ENCODE data around the gene TNS4.

The TNS4 gene

GRCh38 chr17:40471846-40472732 lies 29.3 kb downstream of the TNS4 start:
- DNase-seq, result no peak

DNA sequence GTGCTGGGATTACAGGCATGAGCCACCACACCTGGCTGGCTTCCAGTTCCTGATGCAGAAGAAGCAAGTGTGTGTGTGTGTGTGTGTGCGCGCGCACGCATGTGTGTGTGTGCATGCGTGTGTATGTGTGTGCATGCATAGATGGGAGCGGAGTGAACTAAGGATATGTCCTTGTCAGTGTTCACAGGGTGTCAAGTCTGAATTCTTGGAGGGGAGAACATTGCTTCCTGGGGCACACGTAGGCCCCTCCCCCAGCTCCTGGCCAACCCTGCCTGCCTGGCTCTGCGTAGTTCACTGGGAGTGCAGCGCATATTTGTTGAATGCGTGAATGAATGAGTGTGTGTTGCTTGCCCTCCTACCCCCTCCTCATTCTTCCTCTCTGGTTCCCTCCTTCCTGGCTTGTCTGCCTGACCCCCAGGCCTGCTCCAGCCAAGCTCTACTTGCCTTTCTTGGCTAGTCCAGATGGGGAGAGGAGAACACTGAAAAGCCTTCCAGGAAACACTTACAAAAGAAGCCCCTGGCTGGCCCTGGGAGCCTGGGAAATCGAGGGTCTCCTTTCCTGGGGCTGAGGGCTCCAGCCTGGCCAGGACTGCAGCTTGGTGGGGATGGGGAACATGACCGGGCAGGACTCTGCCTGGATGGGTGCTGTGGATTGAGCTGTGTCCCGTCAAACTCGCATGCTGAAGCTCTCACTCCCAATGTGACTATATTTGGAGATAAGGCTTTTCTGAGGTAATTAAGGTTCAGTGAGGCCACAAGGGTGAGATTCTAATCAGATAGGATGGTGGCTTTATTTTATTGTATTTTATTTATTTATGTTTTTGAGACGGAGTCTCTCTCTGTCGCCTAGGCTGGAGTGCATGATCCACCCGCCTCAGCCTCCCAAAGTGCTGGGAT lies 30.2 kb downstream of the TNS4 start:
- DNase-seq, result no peak

DNA sequence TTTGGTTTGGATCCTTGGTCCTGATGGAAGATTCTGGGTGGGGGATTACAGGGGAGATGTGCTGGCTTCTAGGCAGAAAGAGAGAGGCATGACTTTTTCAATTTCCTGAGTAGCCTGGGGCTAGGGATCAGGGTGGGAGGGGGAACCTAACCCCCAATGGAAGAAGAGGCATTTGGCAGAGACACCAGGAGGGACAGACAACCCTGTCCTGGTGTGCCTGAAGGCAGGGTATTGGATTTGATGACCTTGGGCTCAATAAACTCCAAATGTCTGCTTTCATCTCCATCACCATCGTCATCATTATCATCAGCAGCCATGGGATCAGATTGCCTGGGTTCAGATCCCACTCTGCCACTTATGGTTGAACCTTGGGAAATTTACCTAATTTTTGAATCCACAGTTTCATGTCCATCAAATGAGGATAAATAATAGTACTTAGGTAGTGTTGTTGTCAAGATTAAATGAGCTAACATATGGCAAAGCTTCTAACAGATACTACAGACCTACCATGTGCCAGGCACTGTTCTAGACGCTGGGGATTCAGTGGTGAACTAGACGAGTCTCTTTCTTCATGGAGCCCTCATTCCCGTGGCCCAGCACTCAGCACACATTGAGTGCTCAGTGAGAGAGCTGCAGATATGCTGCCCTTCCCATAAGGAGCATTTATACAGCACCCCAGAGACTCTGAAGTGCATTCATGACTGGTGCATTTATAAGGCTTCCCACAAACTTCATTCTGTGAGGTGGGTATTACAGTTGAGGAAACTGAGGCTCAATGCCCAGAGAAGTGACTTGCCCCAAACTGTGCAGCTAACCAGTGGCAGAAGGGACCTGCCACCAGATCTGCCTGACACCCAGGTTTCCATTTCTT lies 31.4 kb downstream of the TNS4 start:
- DNase-seq, result no peak

- DNase-seq, result no peak
Observed at GRCh38 chr17:40468560-40468959, 32.9 kb downstream of the TNS4 start.

DNA sequence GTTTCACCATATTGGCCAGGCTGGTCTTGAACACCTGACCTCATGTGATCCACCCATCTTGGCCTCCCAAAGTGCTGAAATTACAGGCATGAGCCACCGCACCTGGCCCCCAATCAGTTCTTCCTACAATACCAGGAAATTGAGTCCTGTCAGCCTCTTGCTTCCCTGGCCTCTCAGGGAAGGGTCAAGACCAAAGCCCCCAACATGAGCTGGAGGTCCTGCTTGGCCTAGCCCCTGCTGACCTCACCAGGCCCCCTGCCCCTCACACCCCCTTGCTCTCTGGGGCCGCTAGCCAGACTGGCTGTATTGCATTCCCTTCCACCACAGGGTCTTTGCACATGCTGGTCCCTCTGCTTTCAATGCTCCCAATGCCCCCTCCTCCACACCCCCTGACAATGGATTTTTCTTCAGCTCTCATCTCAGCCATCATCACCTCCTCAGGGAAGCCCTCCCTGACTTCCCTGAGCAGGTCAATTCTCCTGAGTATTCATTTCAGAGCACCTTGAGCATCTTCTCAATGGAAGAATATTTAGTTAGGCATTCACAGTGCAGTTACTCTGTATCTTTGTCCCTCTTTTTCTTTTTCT lies 34.0 kb downstream of the TNS4 start:
- DNase-seq, result no peak

DNA sequence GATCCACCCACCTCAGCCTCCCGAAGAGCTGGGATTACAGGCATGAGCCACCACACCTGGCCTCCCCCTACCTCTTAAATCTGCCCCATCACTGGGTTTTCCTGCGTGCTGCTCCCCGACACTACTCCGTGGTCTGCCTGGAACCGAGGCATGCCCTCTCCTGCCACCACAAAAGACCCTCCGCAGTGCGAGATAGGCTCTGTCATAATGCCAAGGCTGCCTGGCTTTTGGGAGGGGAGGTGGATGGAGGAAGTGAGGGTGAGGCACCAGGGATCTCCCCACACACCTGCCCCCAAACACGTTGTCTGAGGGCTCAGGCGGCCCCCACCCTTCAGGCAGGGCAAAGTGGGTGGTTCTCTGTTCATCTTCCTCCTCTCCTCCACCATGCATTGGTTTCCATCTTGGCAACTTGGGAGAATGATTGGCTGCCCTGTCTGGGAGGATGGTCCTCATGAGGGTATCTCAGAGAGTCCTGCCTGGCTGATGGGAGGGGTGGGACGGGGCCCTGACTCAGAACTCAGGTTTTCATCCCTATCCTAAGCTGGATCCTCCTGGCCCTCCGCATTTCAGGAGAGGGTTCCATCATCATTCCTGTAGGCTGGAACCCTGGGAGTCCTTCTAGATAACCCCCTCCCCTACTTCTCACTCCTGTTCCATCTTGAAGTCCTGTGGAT lies 35.0 kb downstream of the TNS4 start:
- DNase-seq, result no peak

DNA sequence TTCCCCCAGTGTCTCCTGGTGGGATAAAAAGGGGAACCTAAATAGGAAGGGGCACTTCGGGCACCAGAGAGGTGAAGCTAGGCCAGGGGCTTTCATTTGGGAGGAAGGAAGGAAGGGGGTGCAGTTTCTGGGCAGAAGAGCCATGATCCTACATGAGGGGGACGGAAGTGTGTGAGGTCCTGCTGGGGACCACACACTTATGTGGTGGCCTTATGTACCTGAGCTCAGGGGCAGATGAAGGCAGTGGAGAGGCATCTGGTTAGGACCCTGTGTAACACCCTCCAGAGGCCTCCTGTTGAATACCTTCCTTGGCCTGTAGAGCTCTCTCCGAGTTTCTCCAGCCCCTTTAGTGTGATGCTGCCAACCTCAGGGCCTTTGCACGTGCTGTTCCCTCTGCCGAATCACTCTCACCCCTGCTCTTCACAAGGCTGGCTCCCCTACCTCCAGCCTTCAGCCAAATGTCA lies 37.0 kb downstream of the TNS4 start:
- DNase-seq, result no peak

GRCh38 chr17:40463122-40463550 lies 38.3 kb downstream of the TNS4 start:
- no peak for DNase-seq

- DNase-seq, result no peak
Observed at GRCh38 chr17:40462343-40463121, 38.9 kb downstream of the TNS4 start.

DNA sequence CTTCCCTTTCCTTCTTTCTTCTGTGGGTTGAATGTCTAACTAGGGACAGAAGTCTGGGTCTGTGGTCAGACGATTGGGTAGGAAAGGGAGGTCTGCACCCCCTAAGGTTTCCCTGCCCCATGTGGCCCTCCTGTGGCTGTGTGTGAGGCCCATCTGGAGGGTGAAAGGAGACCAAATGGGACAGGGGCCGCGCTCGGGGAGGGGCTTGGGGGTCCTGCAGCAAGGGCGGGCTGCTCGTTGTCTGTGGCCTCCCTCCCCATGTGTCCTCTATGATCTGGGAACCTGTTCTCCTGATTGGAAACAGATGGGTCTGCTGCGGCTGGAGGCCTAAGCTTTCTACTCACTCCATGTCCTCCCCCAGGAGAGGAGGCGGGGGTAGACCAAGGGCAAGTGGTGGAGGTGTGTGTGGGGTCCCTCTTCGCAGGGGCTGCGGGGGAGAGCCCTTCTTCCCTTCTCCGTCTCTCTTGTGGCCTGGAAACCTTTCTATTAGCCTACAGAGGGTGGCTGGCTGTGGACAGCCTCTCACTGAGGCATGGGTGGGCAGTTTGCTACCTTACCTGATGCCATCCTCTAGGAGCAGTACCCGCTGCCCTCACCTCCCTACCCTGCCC lies 39.6 kb downstream of the TNS4 start:
- no peak for DNase-seq

DNA sequence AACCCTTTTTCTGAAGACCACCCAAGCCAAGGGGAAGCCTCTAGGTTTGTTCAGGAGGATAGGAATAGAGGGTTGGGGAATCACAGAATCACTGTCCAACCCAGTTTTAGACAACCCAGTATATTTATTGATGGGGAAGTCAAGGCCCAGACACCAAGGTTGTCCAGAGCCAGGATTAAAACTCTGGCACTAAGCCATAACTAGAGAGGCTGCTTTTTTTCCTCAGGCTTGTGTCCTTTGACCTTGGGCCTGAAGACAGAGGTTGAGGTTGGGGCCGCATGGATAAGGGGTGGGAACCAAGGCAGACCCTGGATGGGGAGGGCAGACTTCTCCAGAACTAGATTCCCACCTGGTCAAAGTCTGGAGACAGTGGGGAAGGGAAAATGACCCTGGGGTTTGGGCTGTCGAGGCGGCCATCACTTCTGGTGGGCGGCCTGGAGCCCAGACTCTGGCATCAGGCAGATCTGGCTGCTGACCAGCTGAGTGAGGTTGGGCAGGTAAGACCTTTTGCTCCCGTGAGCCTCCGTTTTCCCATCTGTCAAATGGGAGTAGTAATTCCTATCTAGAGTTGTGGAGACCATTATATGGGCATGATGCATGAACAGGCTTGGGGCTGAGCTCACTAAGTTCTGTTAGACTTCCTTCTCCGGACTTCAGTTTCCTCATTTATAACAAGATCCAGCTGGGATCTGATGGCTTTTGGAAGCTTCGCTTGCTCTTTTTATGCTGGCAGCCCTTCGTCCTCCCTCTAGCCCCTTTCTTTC lies 40.3 kb downstream of the TNS4 start:
- no peak for DNase-seq

GRCh38 chr17:40460604-40460967 lies 40.8 kb downstream of the TNS4 start:
- DNase-seq, result peak in 1 of 2 experiments; percentile 37

DNA sequence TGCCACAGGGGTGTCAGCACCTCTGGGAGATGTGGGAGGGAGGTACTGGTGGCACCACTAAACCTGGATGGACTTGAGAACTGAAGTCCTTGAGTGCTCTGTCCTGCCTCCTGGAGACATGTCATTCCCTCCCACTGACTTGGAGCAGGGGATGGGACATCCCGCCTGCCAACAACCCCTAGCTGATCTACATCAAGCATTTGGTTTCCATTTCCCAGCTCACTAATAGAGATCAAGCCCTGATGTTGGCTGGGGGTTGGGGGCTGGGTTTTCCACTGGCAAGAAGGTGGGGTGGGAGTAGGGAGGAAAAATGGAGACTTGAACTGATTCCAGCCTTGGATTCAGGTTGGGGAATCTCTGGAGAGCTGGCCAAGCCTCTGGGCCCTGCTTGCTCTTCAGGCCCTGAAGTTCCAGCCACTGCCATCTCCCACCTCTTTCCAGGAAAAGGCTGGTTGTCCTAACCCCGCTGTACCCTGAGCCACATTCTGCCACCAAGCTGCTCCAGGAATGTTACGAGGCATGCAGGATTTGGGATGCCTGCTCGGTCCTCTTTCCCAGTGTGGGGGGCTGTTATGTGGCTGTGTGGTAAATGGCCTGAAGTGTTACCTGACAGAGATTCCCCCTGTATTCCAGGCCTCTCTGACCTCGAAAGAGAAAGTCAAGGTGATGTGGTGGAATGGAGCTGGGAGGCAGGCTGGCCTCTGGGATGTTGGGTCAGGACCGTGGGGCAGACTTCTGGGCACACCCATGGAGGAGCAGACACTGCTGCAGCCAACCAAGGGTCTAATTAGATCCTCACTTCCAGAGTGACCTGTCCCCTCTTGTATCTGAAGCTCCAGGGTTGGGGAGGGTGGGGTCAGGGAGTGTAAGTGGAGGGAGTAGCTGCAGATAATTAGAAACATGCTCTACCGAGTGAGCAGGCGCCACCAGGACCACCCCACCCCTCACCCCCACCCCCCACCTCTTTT lies 41.5 kb downstream of the TNS4 start:
- no peak for DNase-seq

DNA sequence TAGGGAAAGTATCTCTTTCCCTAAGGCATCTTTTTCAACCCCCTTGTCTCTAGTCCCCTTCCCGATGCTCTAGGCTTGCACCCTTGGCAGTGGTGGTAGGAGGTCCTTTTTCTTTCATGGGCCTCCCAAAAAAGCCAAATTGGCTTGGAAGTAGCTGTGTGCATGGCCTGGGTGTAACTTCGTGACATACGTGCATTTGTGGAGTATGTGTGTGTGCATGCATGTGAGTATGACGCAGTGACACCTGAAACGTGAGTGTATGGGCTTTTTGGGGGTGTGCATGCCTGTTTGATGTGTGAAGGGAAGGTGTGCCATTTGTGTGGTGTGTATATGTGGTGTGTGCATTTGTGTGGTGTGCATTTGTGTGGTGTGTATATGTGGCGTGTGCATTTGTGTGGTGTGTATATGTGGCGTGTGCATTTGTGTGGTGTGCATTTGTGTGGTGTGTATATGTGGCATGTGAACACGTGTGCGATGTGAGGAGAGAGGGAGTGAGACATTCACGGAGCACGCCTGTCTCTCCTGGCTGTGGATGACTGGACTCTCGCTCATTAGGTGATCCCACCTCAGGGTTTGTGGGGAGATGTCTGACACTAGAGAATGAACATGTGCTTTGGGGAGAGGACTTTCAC lies 42.5 kb downstream of the TNS4 start:
- DNase-seq, result no peak

- DNase-seq, result no peak
Observed at GRCh38 chr17:40457964-40458791, 43.2 kb downstream of the TNS4 start.

DNA sequence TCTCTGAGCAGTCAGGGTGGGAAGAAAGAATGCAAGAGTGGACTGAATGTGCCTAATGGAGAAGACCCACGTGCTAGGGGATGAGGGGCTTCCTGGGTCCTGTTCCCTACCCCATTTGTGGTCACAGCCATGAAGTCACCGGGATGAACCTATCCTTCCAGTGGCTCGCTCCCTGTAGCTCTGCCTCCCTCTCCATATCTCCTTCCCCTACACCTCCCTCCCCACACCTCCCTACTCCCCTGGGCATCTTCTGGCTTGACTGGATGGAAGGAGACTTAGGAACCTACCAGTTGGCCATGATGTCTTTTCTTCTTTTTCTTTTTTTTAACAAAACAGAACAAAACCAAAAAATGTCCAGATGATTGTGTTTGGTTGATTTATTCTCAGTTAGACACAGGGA lies 44.1 kb downstream of the TNS4 start:
- no peak for DNase-seq

GRCh38 chr17:40456396-40456951 lies 44.9 kb downstream of the TNS4 start:
- no peak for DNase-seq
